Karpas-422 (cell line): ENCODE measurements around the gene SLC35B1. TPM values are rescaled to one million over a fixed set of nuclear protein-coding genes. Genes with fewer than 3 reads are reported as not detected.

Experiments used
- total RNA-seq: library from RNA; depleted of rRNA; stranded (reverse); fragments of >200 nt; shearing (Covaris generic); gene quantifications from 2 replicates; pipeline ENCODE4 v1.2.3, GENCODE V29; 2014; ENCODE audit warnings: low replicate concordance; rRNA removed

SLC35B1 gene
- total RNA-seq, 1 experiment from 2014 or later = 37.4 TPM

Other genes starting within 250 kb of the SLC35B1 start
- 0.07 TPM in 1 of 2 replicates, not detected in the other for gene NGFR, start 212.7 kb downstream of the SLC35B1 start, total RNA-seq
- not detected in 2 replicates for gene NXPH3, start 132.1 kb downstream of the SLC35B1 start, total RNA-seq
- 49.0 and 63.5 TPM in 2 replicates for gene SPOP, start 29.9 kb downstream of the SLC35B1 start, total RNA-seq
- 0.52 TPM in 1 of 2 replicates, not detected in the other for gene FAM117A, start 56.2 kb upstream of the SLC35B1 start, total RNA-seq
- gene KAT7, start 80.7 kb upstream of the SLC35B1 start, total RNA-seq = 14.2 and 45.8 TPM in 2 replicates
- gene TAC4, start 140.1 kb upstream of the SLC35B1 start, total RNA-seq = not detected in 2 replicates